IPS-15b (cell line): ENCODE results near the gene GH1.
A peak's percentile ranks its signal among the peaks of the same experiment; 100 is the strongest.
"Not testable (repeated sequence)": the region's sequence is repeated elsewhere in the genome, so short reads cannot be mapped to it uniquely, and the experiment has no call there.

Experiments used
- H3K27me3 ChIP-seq: one replicate; pipeline ENCODE4 v1.6.1; 2013; ENCODE audit warnings: low read length; ENCODE audit not compliant: control insufficient read depth, insufficient read depth
- H3K36me3 ChIP-seq: one replicate; pipeline ENCODE4 v1.6.1; 2013; ENCODE audit warnings: low read length; ENCODE audit not compliant: control insufficient read depth, insufficient read depth
- H3K4me1 ChIP-seq: one replicate; pipeline ENCODE4 v1.6.1; 2013; ENCODE audit warnings: mild to moderate bottlenecking, low read length; ENCODE audit not compliant: control insufficient read depth, insufficient read depth
- H3K4me3 ChIP-seq: one replicate; pipeline ENCODE4 v1.5.1; 2013; ENCODE audit warnings: low read depth, low read length
- H3K9ac ChIP-seq: one replicate; pipeline ENCODE4 v1.6.1; 2013; ENCODE audit warnings: low read depth, mild to moderate bottlenecking, low read length
- H3K9me3 ChIP-seq: one replicate; pipeline ENCODE4 v1.6.1; 2013; ENCODE audit warnings: mild to moderate bottlenecking, low read length; ENCODE audit not compliant: control insufficient read depth, insufficient read depth

Gene GH1

DNA sequence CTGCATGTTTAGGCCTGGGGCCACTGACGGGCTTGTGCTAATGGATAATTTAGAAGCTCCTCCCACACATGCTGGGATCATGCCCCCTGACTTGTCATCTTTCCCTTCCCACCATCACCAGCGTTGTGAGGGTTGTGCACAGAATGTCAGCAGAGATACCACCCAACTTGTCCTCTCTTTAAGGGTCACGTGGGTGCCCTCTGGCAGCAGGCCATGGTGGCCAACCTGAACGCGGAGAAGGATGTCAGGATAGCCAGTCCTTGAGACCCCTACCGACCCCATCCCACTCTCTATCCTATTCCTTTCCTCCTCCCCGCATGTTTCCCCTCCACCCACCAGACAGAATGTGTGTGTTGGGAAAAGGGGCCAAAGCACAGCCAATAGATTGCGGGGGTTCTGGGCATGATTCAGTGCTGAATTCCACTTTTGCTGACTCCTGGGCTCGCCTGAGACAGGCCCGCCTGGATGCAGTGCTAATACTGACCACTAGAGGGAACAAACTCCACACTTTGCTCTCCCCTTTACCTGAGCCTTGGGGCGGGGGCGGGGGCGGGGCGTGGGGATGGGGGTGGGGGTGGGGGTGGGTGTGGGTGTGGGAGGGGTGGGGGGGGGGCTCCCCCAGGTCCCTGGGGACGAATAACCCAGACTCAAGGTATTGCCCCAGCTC, 36.6 kb downstream of the GH1 start, which contains the start of gene GH2:
Gene GH2, minus strand, starts transcription at position 10 of the 667 bp plus-strand sequence. CDS start 143 bp downstream, outside the sequence.
- no peaks in the 10 kb centered on the region for H3K36me3 ChIP-seq
- H3K9me3 ChIP-seq: no peaks in the 10 kb centered on the region
- no peaks in the 10 kb centered on the region for H3K27me3 ChIP-seq
- H3K4me3 ChIP-seq: peak within 1 kb of the TSS; percentile 4
- no peak within 1 kb of the TSS for H3K9ac ChIP-seq
- peaks cover 10% of the 10 kb centered on the region for H3K4me1 ChIP-seq

- H3K9ac ChIP-seq, H3K9me3 ChIP-seq, H3K36me3 ChIP-seq, H3K27me3 ChIP-seq: not testable (repeated sequence)
- Histone ChIP-seq H3K4me3 (peak overlapping the region; percentile 4), H3K4me1 (peaks cover 10% of the 10 kb centered on the region)
These were observed 37.3 kb downstream of the GH1 start for GRCh38 chr17:63881337-63881736.

DNA sequence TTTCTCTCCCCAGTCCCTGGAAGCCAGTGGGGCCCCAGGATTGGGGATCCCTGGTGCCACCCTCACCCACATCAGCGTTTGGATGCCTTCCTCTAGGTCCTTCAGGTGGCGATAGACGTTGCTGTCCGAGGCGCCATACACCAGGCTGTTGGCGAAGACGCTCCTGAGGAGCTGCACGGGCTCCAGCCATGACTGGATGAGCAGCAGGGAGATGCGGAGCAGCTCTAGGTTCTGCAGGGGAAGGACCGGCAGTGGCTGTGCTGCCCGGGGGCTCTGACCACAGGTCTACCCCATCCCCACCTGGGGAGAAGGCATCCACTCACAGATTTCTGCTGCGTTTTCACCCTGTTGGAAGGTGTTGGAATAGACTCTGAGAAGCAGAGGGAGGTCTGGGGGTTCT, 37.9 kb downstream of the GH1 start:
- H3K9me3 ChIP-seq: no peaks in the 10 kb centered on the region
- H3K27me3 ChIP-seq: no peaks in the 10 kb centered on the region
- no peak overlapping the region for H3K9ac ChIP-seq
- H3K4me3 ChIP-seq: no peak overlapping the region
- no peaks in the 10 kb centered on the region for H3K36me3 ChIP-seq
- H3K4me1 ChIP-seq: peaks cover 10% of the 10 kb centered on the region

DNA sequence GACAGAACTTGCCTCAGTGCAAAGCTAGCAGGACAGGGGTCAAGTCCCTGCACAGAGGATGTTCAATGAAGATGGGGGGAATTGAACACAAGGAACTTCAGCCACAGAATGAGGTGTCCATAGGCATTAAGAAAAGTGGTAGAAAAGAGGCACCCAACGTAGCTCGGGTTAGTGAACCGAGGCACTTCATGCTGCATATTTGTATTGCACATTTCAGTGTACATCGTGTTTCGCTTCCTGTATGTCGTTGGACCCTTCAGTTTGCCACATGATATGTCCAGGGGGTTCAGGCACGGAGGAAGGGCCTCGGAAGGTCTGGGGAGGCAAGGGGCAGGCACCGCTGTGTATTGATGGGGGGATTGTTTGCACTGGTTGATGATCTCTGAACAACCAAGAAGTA, 40.2 kb downstream of the GH1 start:
- not testable (repeated sequence) for H3K9me3 ChIP-seq, H3K9ac ChIP-seq, H3K27me3 ChIP-seq, H3K36me3 ChIP-seq, H3K4me3 ChIP-seq
- peaks cover 10% of the 10 kb centered on the region for H3K4me1 ChIP-seq

GRCh38 chr17:63874693-63875092, 43.9 kb downstream of the GH1 start:
- H3K4me3 ChIP-seq, H3K9ac ChIP-seq, H3K36me3 ChIP-seq, H3K9me3 ChIP-seq, H3K27me3 ChIP-seq, H3K4me1 ChIP-seq: not testable (repeated sequence)

- not testable (repeated sequence) for H3K4me1 ChIP-seq, H3K27me3 ChIP-seq, H3K9ac ChIP-seq, H3K9me3 ChIP-seq, H3K4me3 ChIP-seq, H3K36me3 ChIP-seq
These were observed 44.5 kb downstream of the GH1 start for GRCh38 chr17:63874061-63874626.

DNA sequence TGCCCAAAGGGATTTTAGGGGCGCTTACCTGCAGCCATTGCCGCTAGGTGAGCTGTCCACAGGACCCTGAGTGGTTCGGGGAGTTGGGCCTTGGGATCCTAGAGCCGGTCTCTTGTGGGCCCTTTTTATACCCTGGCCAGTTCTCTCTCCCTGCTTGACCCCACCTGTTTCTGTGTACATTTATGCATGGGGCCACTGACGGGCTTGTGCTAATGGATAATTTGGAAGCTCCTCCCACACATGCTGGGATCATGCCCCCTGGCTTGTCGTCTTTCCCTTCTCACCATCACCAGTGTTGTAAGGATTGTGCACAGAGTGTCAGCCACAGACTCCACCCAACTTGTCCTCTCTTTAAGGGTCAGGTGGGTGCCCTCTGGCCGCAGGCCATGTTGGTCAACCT, 45.1 kb downstream of the GH1 start, which contains the start of gene CSH2:
Gene CSH2, minus strand, starts transcription at position 101 of the 400 bp plus-strand sequence. Its CDS starts 63 bp downstream, at position 38.
- not testable (repeated sequence) for H3K4me1 ChIP-seq, H3K27me3 ChIP-seq, H3K36me3 ChIP-seq, H3K4me3 ChIP-seq, H3K9ac ChIP-seq, H3K9me3 ChIP-seq

- not testable (repeated sequence) for H3K27me3 ChIP-seq, H3K36me3 ChIP-seq, H3K4me1 ChIP-seq, H3K4me3 ChIP-seq, H3K9ac ChIP-seq, H3K9me3 ChIP-seq
These were observed 46.8 kb downstream of the GH1 start for GRCh38 chr17:63871646-63872365.

GRCh38 chr17:63870292-63870665, 48.4 kb downstream of the GH1 start:
- H3K4me1 ChIP-seq, H3K9me3 ChIP-seq, H3K9ac ChIP-seq, H3K27me3 ChIP-seq, H3K36me3 ChIP-seq, H3K4me3 ChIP-seq: not testable (repeated sequence)

GRCh38 chr17:63869491-63870291, 48.9 kb downstream of the GH1 start:
- not testable (repeated sequence) for H3K9me3 ChIP-seq, H3K4me1 ChIP-seq, H3K9ac ChIP-seq, H3K27me3 ChIP-seq, H3K36me3 ChIP-seq, H3K4me3 ChIP-seq
